ENCODE data around the gene RAI14.

- TF ChIP-seq CTCF (IDR thresholded peaks at IDR 0.05 in 4 of 5, conservative IDR thresholded peaks at IDR 0.05 in 1 of 5) (no peak), POLR2A (IDR thresholded peaks at IDR 0.05) (no peak)
These were observed 157.4 kb downstream of the RAI14 start for GRCh38 chr5:34813509-34813908.
